Measurements from ENCODE around the gene MRPL40. TPM values are rescaled to one million over a fixed set of nuclear protein-coding genes. Genes with fewer than 3 reads are reported as not detected.

MRPL40 gene
- total RNA-seq, 4 donors from 2014 or later: 19.6 to 33.9 (median 23.4) TPM

DNA sequence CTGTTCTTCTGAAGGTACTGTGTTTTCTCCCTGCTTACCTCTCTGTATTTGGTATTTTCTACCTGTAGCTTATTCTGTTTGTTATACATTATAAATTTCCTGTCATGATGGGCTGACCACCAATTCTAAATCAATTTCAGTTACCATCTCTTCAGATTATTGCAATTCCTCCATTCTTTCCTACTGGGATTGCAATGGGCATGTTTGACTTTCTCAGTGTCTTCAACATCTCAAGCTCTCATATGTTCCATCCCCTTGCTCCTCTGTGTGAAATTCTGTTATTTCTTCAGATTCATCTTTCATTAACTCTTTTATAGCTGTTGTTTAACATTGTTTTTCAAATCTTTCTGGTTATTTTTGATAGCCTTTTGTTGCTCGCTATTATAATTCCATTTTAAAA lies 30.7 kb downstream of the MRPL40 start:
- no peak overlapping the region for H3K4me3 ChIP-seq (ENCODE audit: low read depth, poor library complexity, severe bottlenecking)
- WGBS, 2 donors: 98 to 100% methylated on average over 1 of the region's 1 CpG
- intact Hi-C loops (cut with DNase I; ENCODE audit: low total_unique reads): no loop called here
- no peak for TF ChIP-seq POLR2A (IDR thresholded peaks at IDR 0.05)
- TF ChIP-seq, protein P1, sequence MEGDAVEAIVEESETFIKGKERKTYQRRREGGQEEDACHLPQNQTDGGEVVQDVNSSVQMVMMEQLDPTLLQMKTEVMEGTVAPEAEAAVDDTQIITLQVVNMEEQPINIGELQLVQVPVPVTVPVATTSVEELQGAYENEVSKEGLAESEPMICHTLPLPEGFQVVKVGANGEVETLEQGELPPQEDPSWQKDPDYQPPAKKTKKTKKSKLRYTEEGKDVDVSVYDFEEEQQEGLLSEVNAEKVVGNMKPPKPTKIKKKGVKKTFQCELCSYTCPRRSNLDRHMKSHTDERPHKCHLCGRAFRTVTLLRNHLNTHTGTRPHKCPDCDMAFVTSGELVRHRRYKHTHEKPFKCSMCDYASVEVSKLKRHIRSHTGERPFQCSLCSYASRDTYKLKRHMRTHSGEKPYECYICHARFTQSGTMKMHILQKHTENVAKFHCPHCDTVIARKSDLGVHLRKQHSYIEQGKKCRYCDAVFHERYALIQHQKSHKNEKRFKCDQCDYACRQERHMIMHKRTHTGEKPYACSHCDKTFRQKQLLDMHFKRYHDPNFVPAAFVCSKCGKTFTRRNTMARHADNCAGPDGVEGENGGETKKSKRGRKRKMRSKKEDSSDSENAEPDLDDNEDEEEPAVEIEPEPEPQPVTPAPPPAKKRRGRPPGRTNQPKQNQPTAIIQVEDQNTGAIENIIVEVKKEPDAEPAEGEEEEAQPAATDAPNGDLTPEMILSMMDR (IDR thresholded peaks at IDR 0.05): no peak
- no peak for DNase-seq (ENCODE audit: low spot score in 2 of 2)

DNA sequence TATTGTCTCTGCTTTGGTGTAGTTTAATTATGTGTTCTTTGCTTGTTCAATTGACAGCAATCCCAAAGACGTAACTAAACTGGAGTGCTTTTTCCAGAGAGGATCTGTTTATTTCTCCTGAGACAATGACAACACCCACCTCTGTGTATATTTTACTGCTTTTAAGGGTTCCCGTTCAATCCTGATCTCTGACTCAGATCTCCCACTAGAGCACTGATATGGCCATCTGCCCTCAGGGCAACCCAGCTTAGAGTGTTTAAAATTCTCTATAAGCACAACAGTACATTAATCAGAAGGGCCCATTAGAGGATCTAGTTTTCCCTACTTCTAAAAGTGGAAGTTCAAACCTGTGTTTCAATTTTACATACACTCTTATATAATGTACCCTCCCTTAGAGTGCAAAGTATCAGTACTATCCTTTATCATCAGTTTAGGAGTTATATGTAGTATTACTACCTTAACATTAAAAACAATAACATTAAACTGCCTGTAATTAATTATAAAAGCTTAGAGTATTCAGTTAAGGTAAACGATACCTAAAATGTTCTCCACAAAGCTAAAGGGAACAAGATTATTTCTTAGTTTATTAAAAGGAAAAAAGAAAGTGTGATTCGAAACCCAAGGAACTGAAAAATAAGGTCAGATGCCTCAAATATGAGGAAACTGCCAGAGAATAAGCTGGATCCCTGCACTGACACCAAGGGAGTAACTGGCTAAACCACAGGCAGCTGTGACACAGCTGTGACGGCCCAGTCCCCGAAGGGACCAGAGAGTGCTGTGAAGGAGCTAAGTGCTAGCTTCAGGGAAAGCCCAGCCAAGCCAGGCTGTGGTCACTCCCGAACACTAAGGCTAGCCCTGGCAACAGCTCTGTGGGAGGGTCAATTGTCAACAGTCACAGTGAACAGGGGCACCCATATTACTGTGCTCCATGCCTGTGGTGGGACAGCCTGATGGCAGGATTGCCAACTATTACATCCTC lies 31.4 kb downstream of the MRPL40 start:
- TF ChIP-seq, protein P1 (IDR thresholded peaks at IDR 0.05): no peak
- no peak for TF ChIP-seq POLR2A (IDR thresholded peaks at IDR 0.05)
- no peak for DNase-seq (ENCODE audit: low spot score in 2 of 2)
- WGBS, 2 donors: 55 to 65% methylated on average over 7 of the region's 7 CpGs
- no peak overlapping the region for H3K4me3 ChIP-seq (ENCODE audit: low read depth, poor library complexity, severe bottlenecking)
- intact Hi-C loops (cut with DNase I; ENCODE audit: low total_unique reads): no loop called here

DNA sequence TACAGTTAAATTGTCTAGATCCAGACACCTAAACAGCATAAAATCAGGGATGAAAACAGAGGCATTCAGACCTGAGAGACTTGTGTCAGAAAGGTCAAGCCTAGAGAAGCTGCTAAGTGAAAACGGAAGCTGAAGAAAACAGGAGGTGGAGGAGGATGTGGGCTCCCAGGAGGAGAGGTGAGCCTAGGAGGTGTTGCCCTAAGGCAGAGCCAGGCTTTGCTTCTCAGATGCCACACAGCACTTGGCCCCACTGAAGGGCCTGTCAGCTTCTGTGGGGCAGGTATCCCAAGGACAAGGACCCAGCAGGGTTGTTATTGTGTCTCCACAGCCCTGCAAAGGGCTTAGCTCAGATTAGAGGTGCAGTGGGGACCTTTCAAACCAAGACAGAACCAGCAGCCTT lies 32.2 kb downstream of the MRPL40 start:
- no peak overlapping the region for H3K4me3 ChIP-seq (ENCODE audit: low read depth, poor library complexity, severe bottlenecking)
- intact Hi-C loops (cut with DNase I; ENCODE audit: low total_unique reads): no loop called here
- TF ChIP-seq, protein P1 (IDR thresholded peaks at IDR 0.05): no peak
- TF ChIP-seq POLR2A (IDR thresholded peaks at IDR 0.05): no peak
- 67 to 83% methylated on average over 1 of the region's 1 CpG for WGBS, 2 donors
- DNase-seq (ENCODE audit: low spot score in 2 of 2): no peak

DNA sequence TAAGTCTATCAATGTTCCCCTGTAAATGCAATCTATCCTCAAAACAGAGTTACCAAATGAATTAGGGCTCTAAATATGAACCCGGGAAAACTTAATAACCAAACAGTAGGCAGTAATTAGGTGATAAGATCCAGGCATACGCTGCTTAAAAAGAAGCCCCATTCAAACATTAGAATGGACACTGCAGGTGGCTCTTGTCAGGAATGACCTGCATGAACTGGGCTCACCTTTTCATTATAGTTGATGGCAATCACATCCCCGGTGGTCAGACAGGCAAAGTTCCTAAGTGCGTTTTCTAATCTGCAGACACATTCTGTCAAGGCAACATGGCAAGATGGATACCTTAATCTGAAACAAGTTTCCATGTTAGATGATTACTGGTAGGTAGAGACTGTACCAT lies 32.6 kb downstream of the MRPL40 start:
- intact Hi-C loops (cut with DNase I; ENCODE audit: low total_unique reads): no loop called here

DNA sequence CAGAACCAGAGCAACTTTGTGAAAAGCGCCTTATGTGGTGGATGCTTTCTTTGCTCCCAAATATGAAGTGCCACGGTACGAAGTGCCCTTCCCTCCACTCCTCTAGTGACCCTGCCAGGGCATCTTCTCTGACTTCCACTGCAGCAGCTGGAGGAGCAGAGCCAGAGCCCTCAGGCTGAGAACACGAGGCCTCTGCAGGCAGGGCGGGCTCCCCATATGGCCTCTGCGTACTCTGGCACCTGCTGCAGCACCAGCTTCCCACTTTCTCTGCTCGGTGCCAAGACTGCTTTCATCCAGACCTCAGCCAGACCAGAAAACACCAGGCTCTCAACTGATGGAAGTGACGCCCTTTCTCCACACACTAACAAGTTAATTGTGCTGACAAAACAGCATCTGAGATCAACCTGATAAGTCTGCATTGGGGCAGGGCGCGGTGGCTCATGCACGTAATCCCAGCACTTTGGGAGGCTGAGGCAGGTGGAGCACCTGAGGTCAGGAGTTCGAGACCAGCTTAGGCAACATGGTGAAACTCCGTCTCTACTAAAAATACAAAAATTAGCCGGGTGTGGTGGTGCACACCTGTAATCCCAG lies 33.9 kb downstream of the MRPL40 start:
- no peak for TF ChIP-seq POLR2A (IDR thresholded peaks at IDR 0.05)
- TF ChIP-seq, protein P1 (IDR thresholded peaks at IDR 0.05): no peak
- 65 to 66% methylated on average over 14 of the region's 14 CpGs for WGBS, 2 donors
- DNase-seq (ENCODE audit: low spot score in 2 of 2): no peak
- intact Hi-C loops (cut with DNase I; ENCODE audit: low total_unique reads): no loop called here
- H3K4me3 ChIP-seq (ENCODE audit: low read depth, poor library complexity, severe bottlenecking): no peak overlapping the region

More for the DNA sequence above, 32.6 kb downstream of the MRPL40 start:
- WGBS, 2 donors: 87 to 94% methylated on average over 4 of the region's 4 CpGs
- H3K4me3 ChIP-seq (ENCODE audit: low read depth, poor library complexity, severe bottlenecking): no peak overlapping the region
- no peak for DNase-seq (ENCODE audit: low spot score in 2 of 2)
- no peak for TF ChIP-seq POLR2A (IDR thresholded peaks at IDR 0.05)
- TF ChIP-seq, protein P1 (IDR thresholded peaks at IDR 0.05): no peak
